HCT116 (cell line): ENCODE results near the gene BTNL3.

Source experiments
- CEBPB ChIP-seq: IDR thresholded peaks from 2 replicates; pipeline ENCODE4 v1.6.1; 2012; ENCODE audit warnings: low read depth
- EZH2phosphoT487 ChIP-seq: fragments of 200-600 bp; IDR thresholded peaks from 2 replicates; pipeline ENCODE4 v1.6.1; 2018; ENCODE audit warnings: antibody characterized with exemption, borderline replicate concordance
- POLR2A ChIP-seq: IDR thresholded peaks from 2 replicates; pipeline ENCODE4 v1.7.0; 2011; ENCODE audit warnings: borderline replicate concordance; ENCODE audit not compliant: insufficient read depth, insufficient read length; ENCODE audit errors: extremely low read depth
- TF ChIP-seq, protein P1 (sequence below): IDR thresholded peaks from 2 replicates; pipeline ENCODE4 v1.6.1; 2012; ENCODE audit warnings: low read depth
- TF ChIP-seq, protein P2 (sequence below), 3 experiments: fragments of 200-600 bp in 1 of 3; sonication (generic) in 1 of 3; IDR thresholded peaks in 2 of 3; conservative IDR thresholded peaks in 1 of 3; 2 replicates each; pipeline ENCODE4 v1.5.1; 2012 to 2017; ENCODE audit warnings: low read depth in 2 of 3, low read length in 2 of 3, antibody characterized with exemption in 1 of 3, borderline replicate concordance in 1 of 3, control low read depth in 1 of 3, mild to moderate bottlenecking in 1 of 3, mixed read lengths in 1 of 3, mixed run types in 1 of 3, moderate library complexity in 1 of 3; ENCODE audit not compliant: insufficient read depth in 1 of 3

DNA sequence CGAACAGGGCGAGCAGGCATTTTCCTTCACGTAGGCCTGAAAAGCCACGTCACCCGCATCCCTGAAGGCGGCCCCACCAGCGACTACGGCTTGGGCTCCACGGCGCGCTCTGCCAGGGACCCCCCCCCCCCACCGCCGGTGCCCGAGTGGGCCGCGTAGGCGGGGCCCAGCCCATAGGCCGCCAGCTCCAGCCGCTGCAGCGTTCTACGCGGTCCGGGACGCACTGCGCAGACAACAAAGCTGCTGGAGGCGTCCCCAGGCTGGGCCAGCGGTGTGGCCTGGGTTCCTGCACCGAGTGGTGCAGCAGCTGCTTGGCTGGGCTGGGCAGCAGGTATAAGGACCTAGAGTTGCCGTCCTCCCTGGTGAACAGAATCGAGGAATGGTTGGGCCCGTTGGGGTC, 18.3 kb upstream of the BTNL3 start:
- TF ChIP-seq POLR2A = no peak
- TF ChIP-seq CEBPB = no peak
- TF ChIP-seq, protein P1, sequence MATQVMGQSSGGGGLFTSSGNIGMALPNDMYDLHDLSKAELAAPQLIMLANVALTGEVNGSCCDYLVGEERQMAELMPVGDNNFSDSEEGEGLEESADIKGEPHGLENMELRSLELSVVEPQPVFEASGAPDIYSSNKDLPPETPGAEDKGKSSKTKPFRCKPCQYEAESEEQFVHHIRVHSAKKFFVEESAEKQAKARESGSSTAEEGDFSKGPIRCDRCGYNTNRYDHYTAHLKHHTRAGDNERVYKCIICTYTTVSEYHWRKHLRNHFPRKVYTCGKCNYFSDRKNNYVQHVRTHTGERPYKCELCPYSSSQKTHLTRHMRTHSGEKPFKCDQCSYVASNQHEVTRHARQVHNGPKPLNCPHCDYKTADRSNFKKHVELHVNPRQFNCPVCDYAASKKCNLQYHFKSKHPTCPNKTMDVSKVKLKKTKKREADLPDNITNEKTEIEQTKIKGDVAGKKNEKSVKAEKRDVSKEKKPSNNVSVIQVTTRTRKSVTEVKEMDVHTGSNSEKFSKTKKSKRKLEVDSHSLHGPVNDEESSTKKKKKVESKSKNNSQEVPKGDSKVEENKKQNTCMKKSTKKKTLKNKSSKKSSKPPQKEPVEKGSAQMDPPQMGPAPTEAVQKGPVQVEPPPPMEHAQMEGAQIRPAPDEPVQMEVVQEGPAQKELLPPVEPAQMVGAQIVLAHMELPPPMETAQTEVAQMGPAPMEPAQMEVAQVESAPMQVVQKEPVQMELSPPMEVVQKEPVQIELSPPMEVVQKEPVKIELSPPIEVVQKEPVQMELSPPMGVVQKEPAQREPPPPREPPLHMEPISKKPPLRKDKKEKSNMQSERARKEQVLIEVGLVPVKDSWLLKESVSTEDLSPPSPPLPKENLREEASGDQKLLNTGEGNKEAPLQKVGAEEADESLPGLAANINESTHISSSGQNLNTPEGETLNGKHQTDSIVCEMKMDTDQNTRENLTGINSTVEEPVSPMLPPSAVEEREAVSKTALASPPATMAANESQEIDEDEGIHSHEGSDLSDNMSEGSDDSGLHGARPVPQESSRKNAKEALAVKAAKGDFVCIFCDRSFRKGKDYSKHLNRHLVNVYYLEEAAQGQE = no peak
- TF ChIP-seq, protein P2, sequence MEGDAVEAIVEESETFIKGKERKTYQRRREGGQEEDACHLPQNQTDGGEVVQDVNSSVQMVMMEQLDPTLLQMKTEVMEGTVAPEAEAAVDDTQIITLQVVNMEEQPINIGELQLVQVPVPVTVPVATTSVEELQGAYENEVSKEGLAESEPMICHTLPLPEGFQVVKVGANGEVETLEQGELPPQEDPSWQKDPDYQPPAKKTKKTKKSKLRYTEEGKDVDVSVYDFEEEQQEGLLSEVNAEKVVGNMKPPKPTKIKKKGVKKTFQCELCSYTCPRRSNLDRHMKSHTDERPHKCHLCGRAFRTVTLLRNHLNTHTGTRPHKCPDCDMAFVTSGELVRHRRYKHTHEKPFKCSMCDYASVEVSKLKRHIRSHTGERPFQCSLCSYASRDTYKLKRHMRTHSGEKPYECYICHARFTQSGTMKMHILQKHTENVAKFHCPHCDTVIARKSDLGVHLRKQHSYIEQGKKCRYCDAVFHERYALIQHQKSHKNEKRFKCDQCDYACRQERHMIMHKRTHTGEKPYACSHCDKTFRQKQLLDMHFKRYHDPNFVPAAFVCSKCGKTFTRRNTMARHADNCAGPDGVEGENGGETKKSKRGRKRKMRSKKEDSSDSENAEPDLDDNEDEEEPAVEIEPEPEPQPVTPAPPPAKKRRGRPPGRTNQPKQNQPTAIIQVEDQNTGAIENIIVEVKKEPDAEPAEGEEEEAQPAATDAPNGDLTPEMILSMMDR (IDR thresholded peaks at IDR 0.05 in 2 of 3, conservative IDR thresholded peaks at IDR 0.05 in 1 of 3; ENCODE audit: borderline replicate concordance in 1 of 3, insufficient read depth in 1 of 3, low read depth in 2 of 3, low read length in 2 of 3) = no peak
- TF ChIP-seq EZH2phosphoT487 = no peak
